Ectodermal cell (in vitro differentiated cells): ENCODE results near the gene HID1.

Experiments used
- H3K27ac ChIP-seq: 2 replicates; pipeline ENCODE4 v1.7.0; 2013; ENCODE audit warnings: mild to moderate bottlenecking, low read depth, low read length; ENCODE audit not compliant: insufficient read depth, poor library complexity, severe bottlenecking
- H3K27me3 ChIP-seq: 2 replicates; pipeline ENCODE4 v1.7.0; 2013; ENCODE audit warnings: mild to moderate bottlenecking, low read length; ENCODE audit not compliant: insufficient read depth, control insufficient read depth, poor library complexity, severe bottlenecking
- H3K36me3 ChIP-seq: one replicate; pipeline ENCODE4 v1.7.0; 2013; ENCODE audit warnings: low read length; ENCODE audit not compliant: control insufficient read depth, insufficient read depth
- H3K4me1 ChIP-seq: one replicate; pipeline ENCODE4 v1.7.0; 2013; ENCODE audit warnings: low read length; ENCODE audit not compliant: control insufficient read depth, insufficient read depth
- H3K4me3 ChIP-seq: 2 replicates; pipeline ENCODE4 v1.7.0; 2013; ENCODE audit warnings: low read depth, low read length, control low read depth; ENCODE audit not compliant: insufficient read depth
- H3K9me3 ChIP-seq: 2 replicates; pipeline ENCODE4 v1.7.0; 2013; ENCODE audit warnings: mild to moderate bottlenecking, low read length, moderate library complexity; ENCODE audit not compliant: control insufficient read depth
- WGBS, 2 experiments: methylation state at CpG; one replicate each; pipeline ENCODE4 v1.1.7; 2013; ENCODE audit warnings: missing lambda C conversion rate in 2 of 2; 5-methylcytosine and 5-hydroxymethylcytosine counted together

Gene HID1

DNA sequence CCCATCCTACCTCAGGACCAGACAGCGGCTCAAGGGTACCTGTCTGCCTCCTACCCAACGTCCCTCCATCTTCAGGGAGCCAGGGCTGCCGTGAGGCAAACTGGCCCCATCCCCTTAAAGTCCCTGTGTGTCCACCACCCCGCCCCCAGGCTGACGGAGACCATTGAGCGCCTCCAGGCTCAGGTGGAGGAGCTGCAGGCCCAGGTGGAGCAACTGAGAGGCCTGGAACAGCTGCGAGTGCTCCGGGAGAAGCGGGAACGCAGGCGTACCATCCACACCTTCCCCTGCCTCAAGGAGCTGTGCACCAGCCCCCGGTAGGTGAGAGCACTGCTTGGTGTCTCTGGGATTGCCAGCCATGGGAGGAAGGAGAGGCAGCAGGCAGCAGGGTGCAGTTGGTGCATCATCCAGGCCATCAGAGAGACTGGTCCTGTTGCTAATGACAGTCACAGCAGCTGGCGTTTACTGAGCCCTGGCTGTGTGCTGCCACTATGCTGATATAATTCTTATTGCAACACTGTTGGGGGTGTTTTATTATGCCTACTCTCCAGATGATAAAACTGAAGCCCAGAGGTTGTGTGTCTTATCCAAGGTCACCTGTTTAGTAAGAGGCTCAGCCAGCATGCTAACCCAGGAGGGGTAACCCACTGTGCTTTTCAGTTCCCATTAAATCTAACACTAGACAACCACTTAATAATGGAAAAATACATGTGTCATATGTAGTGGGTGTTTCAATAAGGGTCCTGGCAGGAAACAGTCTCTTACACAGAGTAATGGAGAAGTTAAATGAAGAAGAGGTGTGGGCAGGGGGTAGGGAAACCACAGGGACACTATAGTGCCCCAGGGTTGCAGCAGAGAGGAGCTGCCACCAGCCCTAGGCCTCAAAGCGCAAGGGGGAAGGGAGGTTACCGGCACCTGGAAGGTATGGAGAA is 29.6 kb upstream of the HID1 start:
- Histone ChIP-seq H3K9me3 (no peaks in the 10 kb centered on the region), H3K27me3 (no peaks in the 10 kb centered on the region), H3K27ac (no peak overlapping the region), H3K36me3 (peaks cover 27% of the 10 kb centered on the region), H3K4me1 (no peaks in the 10 kb centered on the region), H3K4me3 (no peak overlapping the region)
- 92 to 95% methylated on average over 15 of the region's 15 CpGs for WGBS, 2 experiments

GRCh38 chr17:74999523-74999922 is 27.0 kb upstream of the HID1 start:
- WGBS, 2 experiments, result 91 to 92% methylated on average over 4 of the region's 4 CpGs
- H3K27ac ChIP-seq, result no peak overlapping the region
- peaks cover 26% of the 10 kb centered on the region for H3K36me3 ChIP-seq
- H3K4me3 ChIP-seq, result no peak overlapping the region
- H3K27me3 ChIP-seq, result no peaks in the 10 kb centered on the region
- no peaks in the 10 kb centered on the region for H3K4me1 ChIP-seq
- H3K9me3 ChIP-seq, result no peaks in the 10 kb centered on the region

DNA sequence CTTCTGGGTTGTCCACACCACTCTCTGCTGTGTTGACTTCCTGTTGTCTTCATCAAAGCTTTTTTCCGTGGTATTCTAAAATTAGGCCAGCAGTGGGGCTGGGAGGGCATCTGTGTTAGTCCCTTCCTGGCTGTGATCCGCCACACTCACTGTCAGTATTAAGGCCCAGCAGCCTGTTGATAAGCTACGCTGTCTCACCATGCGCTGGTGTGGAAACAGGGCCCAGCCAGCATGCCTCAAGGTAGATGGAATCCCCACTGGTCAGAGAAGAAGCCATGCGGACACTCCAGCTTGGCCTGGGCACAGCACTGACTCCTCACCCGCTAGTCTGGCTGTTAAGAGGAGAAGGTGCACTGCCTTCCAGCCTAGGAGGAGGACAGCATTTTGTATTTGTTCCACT is 26.2 kb upstream of the HID1 start:
- H3K27ac ChIP-seq, result no peak overlapping the region

GRCh38 chr17:74995847-74996246 is 23.3 kb upstream of the HID1 start:
- Histone ChIP-seq H3K27ac (no peak overlapping the region), H3K27me3 (no peaks in the 10 kb centered on the region), H3K4me1 (no peaks in the 10 kb centered on the region), H3K9me3 (no peaks in the 10 kb centered on the region), H3K36me3 (no peaks in the 10 kb centered on the region), H3K4me3 (no peak overlapping the region)
- WGBS, 2 experiments, result 75 to 93% methylated on average over 4 to 5 of the region's 5 CpGs

More for the DNA sequence above, 26.2 kb upstream of the HID1 start:
- no peaks in the 10 kb centered on the region for H3K9me3 ChIP-seq
- H3K27me3 ChIP-seq, result no peaks in the 10 kb centered on the region
- peaks cover 21% of the 10 kb centered on the region for H3K36me3 ChIP-seq
- 94% methylated on average over 6 of the region's 6 CpGs for WGBS, 2 experiments
- H3K4me3 ChIP-seq, result no peak overlapping the region
- H3K4me1 ChIP-seq, result no peaks in the 10 kb centered on the region

- WGBS, 2 experiments, result 87 to 93% methylated on average over 7 of the region's 7 CpGs
- Histone ChIP-seq H3K27ac (no peak overlapping the region), H3K36me3 (no peaks in the 10 kb centered on the region), H3K27me3 (no peaks in the 10 kb centered on the region), H3K4me3 (no peak overlapping the region), H3K4me1 (no peaks in the 10 kb centered on the region), H3K9me3 (no peaks in the 10 kb centered on the region)
Measured at GRCh38 chr17:74994440-74994839, 21.9 kb upstream of the HID1 start.

- no peak overlapping the region for H3K4me3 ChIP-seq
- no peak overlapping the region for H3K27ac ChIP-seq
- H3K36me3 ChIP-seq, result no peaks in the 10 kb centered on the region
- no peaks in the 10 kb centered on the region for H3K9me3 ChIP-seq
- H3K4me1 ChIP-seq, result peaks cover 6% of the 10 kb centered on the region
- 86 to 91% methylated on average over 2 of the region's 2 CpGs for WGBS, 2 experiments
- no peaks in the 10 kb centered on the region for H3K27me3 ChIP-seq
Measured at GRCh38 chr17:74992223-74992622, 19.7 kb upstream of the HID1 start.

GRCh38 chr17:74990581-74991105 is 18.1 kb upstream of the HID1 start:
- Histone ChIP-seq H3K36me3 (no peaks in the 10 kb centered on the region), H3K27ac (no peak overlapping the region), H3K4me3 (no peak overlapping the region), H3K9me3 (no peaks in the 10 kb centered on the region), H3K4me1 (peaks cover 6% of the 10 kb centered on the region), H3K27me3 (no peaks in the 10 kb centered on the region)
- WGBS, 2 experiments, result 93 to 94% methylated on average over 10 of the region's 10 CpGs

- Histone ChIP-seq H3K36me3 (no peaks in the 10 kb centered on the region), H3K27ac (peak overlapping the region; percentile 85), H3K4me1 (peaks cover 10% of the 10 kb centered on the region), H3K27me3 (no peaks in the 10 kb centered on the region), H3K9me3 (no peaks in the 10 kb centered on the region), H3K4me3 (peak overlapping the region; percentile 82)
- 0 to 1% methylated on average over 76 of the region's 76 CpGs for WGBS, 2 experiments
Measured at GRCh38 chr17:74987909-74988711, 15.6 kb upstream of the HID1 start.

- no peaks in the 10 kb centered on the region for H3K9me3 ChIP-seq
- H3K27ac ChIP-seq, result peak within 1 kb of the TSS; percentile 85
- no peaks in the 10 kb centered on the region for H3K36me3 ChIP-seq
- WGBS, 2 experiments, result 0% methylated on average over 51 of the region's 51 CpGs
- no peaks in the 10 kb centered on the region for H3K27me3 ChIP-seq
- peak within 1 kb of the TSS; percentile 82 for H3K4me3 ChIP-seq
- peaks cover 12% of the 10 kb centered on the region for H3K4me1 ChIP-seq
Measured at GRCh38 chr17:74987418-74987908, 14.9 kb upstream of the HID1 start, which contains the start of gene CDR2L. Gene CDR2L, plus strand, starts transcription at chr17:74987632. Its CDS starts 412 bp downstream, at chr17:74988044.

- Histone ChIP-seq H3K4me1 (peaks cover 12% of the 10 kb centered on the region), H3K27ac (no peak overlapping the region), H3K36me3 (no peaks in the 10 kb centered on the region), H3K27me3 (no peaks in the 10 kb centered on the region), H3K9me3 (no peaks in the 10 kb centered on the region), H3K4me3 (no peak overlapping the region)
- 88 to 89% methylated on average over 2 to 3 of the region's 3 CpGs for WGBS, 2 experiments
Measured at GRCh38 chr17:74986206-74986576, 13.6 kb upstream of the HID1 start.
